Ovary (tissue), 9 donors: ENCODE results near the gene BBS9. TPM values are rescaled to one million over a fixed set of nuclear protein-coding genes. Genes with fewer than 3 reads are reported as not detected.

Source experiments
- DNase-seq, 5 donors: peaks; one replicate each; pipeline ENCODE4 v3.0.0-alpha.2; 2019 to 2020
- H3K27ac ChIP-seq, 2 donors: fragments of 200-600 bp; one replicate each; pipeline versions ENCODE4 v1.5.1 to v1.8.0; 2019 to 2022
- H3K27me3 ChIP-seq: fragments of 200-600 bp; one replicate; pipeline ENCODE4 v1.8.0; 2022
- H3K36me3 ChIP-seq: fragments of 200-600 bp; sonication (generic); one replicate; pipeline ENCODE4 v1.5.1; 2019
- H3K4me1 ChIP-seq: one replicate; pipeline ENCODE4 v1.8.1; 2013; ENCODE audit warnings: mild to moderate bottlenecking, moderate library complexity; ENCODE audit not compliant: insufficient read depth
- H3K4me3 ChIP-seq: fragments of 200-600 bp; sonication (generic); one replicate; pipeline ENCODE4 v1.5.1; 2017
- H3K9me3 ChIP-seq, 2 donors: fragments of 200-600 bp in 1 of 2; sonication (generic) in 1 of 2; one replicate each; pipeline versions ENCODE4 v1.5.1 to v1.8.1; 2013 to 2019; ENCODE audit warnings: mild to moderate bottlenecking in 1 of 2, moderate library complexity in 1 of 2
- CTCF ChIP-seq, 3 donors: fragments of 450-650 bp in 2 of 3; fragments of 200-600 bp in 1 of 3; IDR thresholded peaks; one replicate each; pipeline versions ENCODE4 v1.5.1 to v1.8.0; 2016 to 2022; ENCODE audit warnings: antibody characterized with exemption in 3 of 3, mild to moderate bottlenecking in 1 of 3
- EP300 ChIP-seq: sonication (generic); formaldehyde crosslinking; IDR thresholded peaks from one replicate; pipeline ENCODE4 v1.6.1; 2017; ENCODE audit warnings: antibody characterized with exemption
- POLR2A ChIP-seq: fragments of 450-650 bp; IDR thresholded peaks from one replicate; pipeline ENCODE4 v1.6.1; 2017; ENCODE audit warnings: antibody characterized with exemption, mild to moderate bottlenecking, moderate library complexity
- WGBS, 3 donors: extraction: QIAGEN DNeasy Blood & Tissue Kit in 1 of 3; methylation state at CpG; one replicate each; pipeline versions ENCODE4 v1.1.5 to v1.1.7; 2013 to 2017; 5-methylcytosine and 5-hydroxymethylcytosine counted together
- intact Hi-C, 4 donors: fragments of 100-400 bp; cut with DNase I; formaldehyde crosslinking; loops; one replicate each; pipeline versions ENCODE4 v1.11.0 to v1.15.1; 2022 to 2023
- polyA plus RNA-seq, 2 donors: library from polyadenylated mRNA; stranded (reverse); fragments of 200-250 nt in 1 of 2; fragments of 350-450 nt in 1 of 2; fragmentation: Illumina TruSeq in 1 of 2; extraction: RNeasy Lipid Tissue Mini Kit (QIAGEN cat#74804) in 1 of 2; gene quantifications; one replicate each; pipeline ENCODE4 v1.2.3, GENCODE V29; 2013 to 2014
- total RNA-seq, 7 donors: library from RNA; depleted of rRNA in 2 of 7; stranded (reverse); fragments of >200 nt in 2 of 7; fragmentation: NEBNext Ultra II Directional in 3 of 7; extraction: Animal tissue kit (Norgen Biotek cat#: 25700) in 3 of 7; gene quantifications; one replicate each; pipeline versions ENCODE4 v1.1.0 to v1.2.4, GENCODE V29; 2016 to 2023
- donor health status: DM: no; HTN: no; CAD: no; lungs with moderate emphysema.
- donor health status: DM: no; HTN: no; CAD: no.
- donor health status: Bipolar disorder and iron deficiency.
- donor health status: DM: yes; HTN: yes; CAD: no.
- donor health status: DM: no; HTN: no; CAD: no.
- donor health status: DM: yes; HTN: yes; CAD: no.

Gene BBS9
- total and polyA plus RNA-seq, 9 donors = 8.1 to 42.0 (median 29.7) TPM

- no peak for TF ChIP-seq CTCF (IDR thresholded peaks at IDR 0.05)
- no peak for TF ChIP-seq EP300
- TF ChIP-seq POLR2A = no peak
- WGBS, 3 donors = 92 to 96% (median 96%) methylated on average over 2 of the region's 2 CpGs
- intact Hi-C loops = no loop called here
- Histone ChIP-seq H3K36me3 (no peaks in the 10 kb centered on the region), H3K27ac (no peak overlapping the region), H3K9me3 (no peaks in the 10 kb centered on the region), H3K27me3 (no peaks in the 10 kb centered on the region), H3K4me3 (no peak overlapping the region), H3K4me1 (no peaks in the 10 kb centered on the region)
- no peak for DNase-seq
Measured at GRCh38 chr7:33601884-33602283, 472.5 kb downstream of the BBS9 start.

GRCh38 chr7:33604056-33604455 is 474.7 kb downstream of the BBS9 start:
- Histone ChIP-seq H3K36me3 (no peaks in the 10 kb centered on the region), H3K9me3 (no peaks in the 10 kb centered on the region), H3K4me3 (no peak overlapping the region), H3K4me1 (no peaks in the 10 kb centered on the region), H3K27me3 (no peaks in the 10 kb centered on the region), H3K27ac (no peak overlapping the region)
- 84 to 90% (median 90%) methylated on average over 2 of the region's 2 CpGs for WGBS, 3 donors
- intact Hi-C loops = no loop called here
- DNase-seq = no peak
- TF ChIP-seq EP300 (no peak), CTCF (IDR thresholded peaks at IDR 0.05) (no peak), POLR2A (no peak)

- Histone ChIP-seq H3K36me3 (no peaks in the 10 kb centered on the region), H3K4me3 (no peak overlapping the region), H3K4me1 (no peaks in the 10 kb centered on the region), H3K9me3 (no peaks in the 10 kb centered on the region), H3K27me3 (no peaks in the 10 kb centered on the region), H3K27ac (no peak overlapping the region)
- 90 to 98% (median 92%) methylated on average over 3 of the region's 3 CpGs for whole genome bisulfite sequencing, 3 donors
- TF ChIP-seq POLR2A (no peak), EP300 (no peak), CTCF (IDR thresholded peaks at IDR 0.05) (no peak)
- intact Hi-C loops = no loop called here
- no peak for DNase-seq
Measured at GRCh38 chr7:33610918-33611317, 481.6 kb downstream of the BBS9 start.

- no peaks in the 10 kb centered on the region for H3K4me1 ChIP-seq
- DNase-seq = no peak
- H3K9me3 ChIP-seq = no peaks in the 10 kb centered on the region
- TF ChIP-seq CTCF (IDR thresholded peaks at IDR 0.05) (no peak), POLR2A (no peak), EP300 (no peak)
- H3K27ac ChIP-seq = no peak overlapping the region
- no peaks in the 10 kb centered on the region for H3K27me3 ChIP-seq
- no peak overlapping the region for H3K4me3 ChIP-seq
- intact Hi-C loops = no loop called here
- no peaks in the 10 kb centered on the region for H3K36me3 ChIP-seq
- WGBS, 3 donors = 74 to 92% (median 84%) methylated on average over 1 of the region's 1 CpG
Measured at GRCh38 chr7:33612442-33612841, 483.1 kb downstream of the BBS9 start.
